HCT116 (cell line): Measurements from ENCODE around the gene SKI. TPM values are rescaled to one million over a fixed set of nuclear protein-coding genes. Genes with fewer than 3 reads are reported as not detected.

ENCODE experiments used
- ATAC-seq: fragments of 200-7000 bp; cut with Tn5 transposase; 2 replicates; pipeline ENCODE4 v1.9.1; 2020; ENCODE audit warnings: mild to moderate bottlenecking, moderate library complexity
- BruUV-seq: library from RNA; stranded (reverse); fragments of 400-500 nt; replicated peaks from 2 replicates; lab custom pipeline; 2021; lab: Mats Ljungman, UMichigan
- CTCF ChIA-PET: fragments of 300-600 bp; sonication (Branson Sonifier 250); formaldehyde crosslinking; loops from one replicate; lab custom pipeline; 2021; ENCODE audit warnings: antibody characterized with exemption; lab: Charles Lee
- POLR2A ChIA-PET: fragments of 300-600, 350-600 bp; sonication (Branson Sonifier 250); formaldehyde crosslinking; loops from one replicate; lab custom pipeline; 2021; ENCODE audit warnings: antibody characterized with exemption; lab: Charles Lee
- RAD21 ChIA-PET, 2 experiments: fragments of 300-600 bp; sonication (Branson Sonifier 250); formaldehyde crosslinking; loops; one replicate each; lab custom pipeline; 2023; ENCODE audit warnings: low total read pairs in 2 of 2; ENCODE audit not compliant: uncharacterized antibody in 2 of 2, unreplicated experiment in 2 of 2, low non-redundant PET in 1 of 2; lab: Charles Lee
- DNase-seq: peaks from one replicate; pipeline ENCODE4 v3.0.0-alpha.2; 2010; ENCODE audit warnings: low read depth, low spot score
- H2AFZ ChIP-seq: fragments of 200-600 bp; shearing (Covaris generic), sonication (generic); 2 replicates; pipeline ENCODE4 v1.6.1; 2017; ENCODE audit warnings: low read depth, mixed run types, mixed read lengths, antibody characterized with exemption, low read length; ENCODE audit not compliant: poor library complexity, severe bottlenecking
- H3K27ac ChIP-seq: 2 replicates; pipeline ENCODE4 v1.5.1; 2012; ENCODE audit warnings: low read depth, low read length
- H3K27me3 ChIP-seq: fragments of 200-600 bp; sonication (generic); 2 replicates; pipeline ENCODE4 v1.6.1; 2016; ENCODE audit warnings: mixed run types, low read length, mixed read lengths; ENCODE audit not compliant: insufficient read depth
- H3K36me3 ChIP-seq, 2 experiments: fragments of 200-500 bp in 1 of 2; fragments of 200-600 bp in 1 of 2; sonication (Bioruptor generic) in 1 of 2; sonication (generic) in 1 of 2; 2 replicates each; pipeline versions ENCODE4 v1.5.1 to v1.6.1; 2014 to 2016; ENCODE audit warnings: low read length in 2 of 2, inconsistent platforms in 1 of 2, mixed read lengths in 1 of 2, mixed run types in 1 of 2; ENCODE audit not compliant: insufficient read depth in 2 of 2, control insufficient read depth in 1 of 2
- H3K4me1 ChIP-seq, 2 experiments: fragments of 200-600 bp in 1 of 2; sonication (generic) in 1 of 2; 2 replicates each; pipeline versions ENCODE4 v1.5.1 to v1.6.1; 2012 to 2017; ENCODE audit warnings: low read length in 2 of 2, inconsistent platforms in 1 of 2, mild to moderate bottlenecking in 1 of 2, mixed read lengths in 1 of 2, mixed run types in 1 of 2, moderate library complexity in 1 of 2; ENCODE audit not compliant: insufficient read depth in 2 of 2, control insufficient read depth in 1 of 2
- H3K4me2 ChIP-seq: fragments of 200-600 bp; sonication (generic); 2 replicates; pipeline ENCODE4 v1.6.1; 2017; ENCODE audit warnings: mixed run types, low read length, mixed read lengths
- H3K4me3 ChIP-seq, 2 experiments: fragments of 200-600 bp in 1 of 2; sonication (generic) in 1 of 2; replicated peaks in 1 of 2; 2 replicates each; pipeline ENCODE4 v1.5.1; 2011 to 2016; ENCODE audit warnings: low read length in 2 of 2, control low read depth in 1 of 2, low read depth in 1 of 2, mild to moderate bottlenecking in 1 of 2, mixed read lengths in 1 of 2, mixed run types in 1 of 2
- H3K79me2 ChIP-seq: fragments of 200-600 bp; sonication (generic); 2 replicates; pipeline ENCODE4 v1.6.1; 2017; ENCODE audit warnings: mild to moderate bottlenecking, mixed run types, low read length, moderate library complexity, mixed read lengths; ENCODE audit not compliant: insufficient read depth
- H3K9ac ChIP-seq: fragments of 200-600 bp; sonication (generic); 2 replicates; pipeline ENCODE4 v1.6.1; 2016; ENCODE audit warnings: low read length, mixed read lengths
- H3K9me2 ChIP-seq: fragments of 200-600 bp; sonication (generic), shearing (Covaris generic); 2 replicates; pipeline ENCODE4 v1.6.1; 2017; ENCODE audit warnings: mixed run types, mild to moderate bottlenecking, moderate library complexity; ENCODE audit not compliant: insufficient read depth
- H3K9me3 ChIP-seq, 2 experiments: fragments of 200-500 bp in 1 of 2; fragments of 200-600 bp in 1 of 2; sonication (Bioruptor generic) in 1 of 2; sonication (generic) in 1 of 2; 2 replicates each; pipeline ENCODE4 v1.6.1; 2014 to 2017; ENCODE audit warnings: low read length in 2 of 2, mixed read lengths in 2 of 2, inconsistent platforms in 1 of 2, low read depth in 1 of 2, mild to moderate bottlenecking in 1 of 2, mixed run types in 1 of 2, moderate library complexity in 1 of 2; ENCODE audit not compliant: control insufficient read depth in 1 of 2, insufficient read depth in 1 of 2
- H4K20me1 ChIP-seq: fragments of 200-600 bp; sonication (generic), shearing (Covaris generic); 2 replicates; pipeline ENCODE4 v1.6.1; 2017; ENCODE audit warnings: mixed run types, mild to moderate bottlenecking, moderate library complexity; ENCODE audit not compliant: insufficient read depth
- CTCF ChIP-seq, 3 experiments: fragments of 200-600 bp in 1 of 3; sonication (generic) in 1 of 3; IDR thresholded peaks in 2 of 3; conservative IDR thresholded peaks in 1 of 3; 2 replicates each; pipeline ENCODE4 v1.5.1; 2012 to 2017; ENCODE audit warnings: low read depth in 2 of 3, low read length in 2 of 3, antibody characterized with exemption in 1 of 3, borderline replicate concordance in 1 of 3, control low read depth in 1 of 3, mild to moderate bottlenecking in 1 of 3, mixed read lengths in 1 of 3, mixed run types in 1 of 3, moderate library complexity in 1 of 3; ENCODE audit not compliant: insufficient read depth in 1 of 3
- EGR1 ChIP-seq: IDR thresholded peaks from 2 replicates; pipeline ENCODE4 v1.6.1; 2012; ENCODE audit warnings: low read depth
- EZH2 ChIP-seq: fragments of 200-600 bp; sonication (generic); IDR thresholded peaks from 2 replicates; pipeline ENCODE4 v1.6.1; 2017; ENCODE audit warnings: antibody characterized with exemption, mixed run types
- EZH2phosphoT487 ChIP-seq: fragments of 200-600 bp; IDR thresholded peaks from 2 replicates; pipeline ENCODE4 v1.6.1; 2018; ENCODE audit warnings: antibody characterized with exemption, borderline replicate concordance
- FOSL1 ChIP-seq: IDR thresholded peaks from 2 replicates; pipeline ENCODE4 v1.6.1; 2012; ENCODE audit warnings: low read depth
- POLR2A ChIP-seq: IDR thresholded peaks from 2 replicates; pipeline ENCODE4 v1.7.0; 2011; ENCODE audit warnings: borderline replicate concordance; ENCODE audit not compliant: insufficient read depth, insufficient read length; ENCODE audit errors: extremely low read depth
- POLR2AphosphoS5 ChIP-seq: IDR thresholded peaks from 2 replicates; pipeline ENCODE4 v1.6.1; 2011; ENCODE audit warnings: mild to moderate bottlenecking, low read depth, low read length, moderate library complexity
- RAD21 ChIP-seq: IDR thresholded peaks from 2 replicates; pipeline ENCODE4 v1.6.1; 2012; ENCODE audit warnings: low read depth, mild to moderate bottlenecking
- SIN3A ChIP-seq: IDR thresholded peaks from 2 replicates; pipeline ENCODE4 v1.6.1; 2012; ENCODE audit warnings: low read depth
- SRF ChIP-seq: IDR thresholded peaks from 2 replicates; pipeline ENCODE4 v1.6.1; 2012; ENCODE audit warnings: low read depth
- YY1 ChIP-seq: IDR thresholded peaks from 2 replicates; pipeline ENCODE4 v1.6.1; 2011; ENCODE audit warnings: low read length, low read depth, moderate library complexity, mild to moderate bottlenecking; ENCODE audit not compliant: insufficient replicate concordance; ENCODE audit errors: extremely low read depth
- ZFX ChIP-seq: fragments of 450-650 bp; IDR thresholded peaks from 2 replicates; pipeline ENCODE4 v1.6.1; 2017
- intact Hi-C: fragments of 100-400 bp; cut with micrococcal nuclease; formaldehyde crosslinking; loops from 2 replicates; pipeline ENCODE4 v1.10.0; 2022
- total RNA-seq: library from RNA; stranded (reverse); gene quantifications from one replicate; pipeline ENCODE4 v1.2.1, GENCODE V29; 2021; ENCODE audit not compliant: unreplicated experiment
- TF ChIP-seq, protein P1 (sequence below): IDR thresholded peaks from 2 replicates; pipeline ENCODE4 v1.6.1; 2012
- TF ChIP-seq, protein P2 (sequence below): IDR thresholded peaks from 2 replicates; pipeline ENCODE4 v1.6.1; 2011; ENCODE audit warnings: mild to moderate bottlenecking, low read length, moderate library complexity; ENCODE audit not compliant: insufficient replicate concordance; ENCODE audit errors: extremely low read depth
- TF ChIP-seq, protein P3 (sequence below): IDR thresholded peaks from 2 replicates; pipeline ENCODE4 v1.6.1; 2012; ENCODE audit warnings: low read depth

SKI gene
- total RNA-seq, 1 experiment from 2014 or later: 56.2 TPM

DNA sequence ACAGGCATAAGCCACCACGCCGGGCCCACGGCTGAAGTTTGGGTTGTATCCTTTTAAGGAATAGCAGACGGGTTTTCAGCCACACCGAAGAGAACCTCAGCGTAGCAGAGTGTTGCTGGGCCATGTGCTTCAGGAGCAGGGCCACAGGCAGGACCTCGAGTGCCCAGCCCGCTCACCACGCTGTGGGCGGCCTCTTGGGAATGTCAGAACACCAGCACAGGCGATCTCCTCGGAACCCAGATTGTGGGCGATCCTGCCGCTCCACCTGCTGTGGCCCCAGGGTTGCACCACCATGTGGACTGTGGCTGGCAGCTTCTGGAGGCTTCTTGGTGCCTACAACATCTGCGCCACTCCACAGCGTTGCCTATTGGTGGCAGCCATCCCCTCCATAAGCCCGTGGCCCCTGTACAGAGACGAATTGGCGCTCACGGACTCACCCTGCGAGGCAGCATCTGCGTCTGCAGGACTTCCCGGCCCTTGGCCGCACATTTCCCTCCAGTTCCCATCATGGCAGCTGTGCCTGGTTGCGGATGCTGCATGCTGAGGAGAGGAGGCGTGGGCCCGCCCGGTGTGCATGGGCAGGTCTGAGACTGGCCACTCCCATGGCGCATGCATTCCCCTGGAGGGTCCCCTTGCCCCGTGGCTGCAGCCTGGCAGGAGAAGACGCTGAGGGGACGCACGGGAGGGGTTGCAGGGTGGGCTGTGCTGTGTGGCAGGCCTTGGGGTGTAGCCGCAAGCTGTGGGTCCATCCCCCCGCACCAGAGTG is 69.3 kb downstream of the SKI start:
- CTCF ChIA-PET: no interaction called here
- Histone ChIP-seq H3K27me3 (no peaks in the 10 kb centered on the region), H3K27ac (no peak overlapping the region), H3K4me1 (no peaks in the 10 kb centered on the region), H3K9me3 (no peaks in the 10 kb centered on the region), H2AFZ (no peak overlapping the region), H4K20me1 (no peaks in the 10 kb centered on the region), H3K36me3 (no peaks in the 10 kb centered on the region), H3K79me2 (peaks cover 100% of the 10 kb centered on the region), H3K4me2 (no peak overlapping the region), H3K9me2 (no peaks in the 10 kb centered on the region), H3K9ac (no peak overlapping the region), H3K4me3 (no peak overlapping the region)
- ATAC-seq (no peak), DNase-seq (no peak)
- TF ChIP-seq EGR1 (no peak), POLR2AphosphoS5 (no peak), CTCF (IDR thresholded peaks at IDR 0.05 in 2 of 3, conservative IDR thresholded peaks at IDR 0.05 in 1 of 3; ENCODE audit: borderline replicate concordance in 1 of 3, insufficient read depth in 1 of 3, low read depth in 2 of 3, low read length in 2 of 3) (no peak), EZH2phosphoT487 (no peak), POLR2A (no peak), ZFX (no peak), SIN3A (no peak), YY1 (no peak), SRF (no peak), RAD21 (no peak), FOSL1 (no peak), EZH2 (no peak)
- TF ChIP-seq, protein P1, sequence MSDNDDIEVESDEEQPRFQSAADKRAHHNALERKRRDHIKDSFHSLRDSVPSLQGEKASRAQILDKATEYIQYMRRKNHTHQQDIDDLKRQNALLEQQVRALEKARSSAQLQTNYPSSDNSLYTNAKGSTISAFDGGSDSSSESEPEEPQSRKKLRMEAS: no peak
- TF ChIP-seq, protein P2, sequence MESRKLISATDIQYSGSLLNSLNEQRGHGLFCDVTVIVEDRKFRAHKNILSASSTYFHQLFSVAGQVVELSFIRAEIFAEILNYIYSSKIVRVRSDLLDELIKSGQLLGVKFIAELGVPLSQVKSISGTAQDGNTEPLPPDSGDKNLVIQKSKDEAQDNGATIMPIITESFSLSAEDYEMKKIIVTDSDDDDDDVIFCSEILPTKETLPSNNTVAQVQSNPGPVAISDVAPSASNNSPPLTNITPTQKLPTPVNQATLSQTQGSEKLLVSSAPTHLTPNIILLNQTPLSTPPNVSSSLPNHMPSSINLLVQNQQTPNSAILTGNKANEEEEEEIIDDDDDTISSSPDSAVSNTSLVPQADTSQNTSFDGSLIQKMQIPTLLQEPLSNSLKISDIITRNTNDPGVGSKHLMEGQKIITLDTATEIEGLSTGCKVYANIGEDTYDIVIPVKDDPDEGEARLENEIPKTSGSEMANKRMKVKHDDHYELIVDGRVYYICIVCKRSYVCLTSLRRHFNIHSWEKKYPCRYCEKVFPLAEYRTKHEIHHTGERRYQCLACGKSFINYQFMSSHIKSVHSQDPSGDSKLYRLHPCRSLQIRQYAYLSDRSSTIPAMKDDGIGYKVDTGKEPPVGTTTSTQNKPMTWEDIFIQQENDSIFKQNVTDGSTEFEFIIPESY: no peak
- TF ChIP-seq, protein P3, sequence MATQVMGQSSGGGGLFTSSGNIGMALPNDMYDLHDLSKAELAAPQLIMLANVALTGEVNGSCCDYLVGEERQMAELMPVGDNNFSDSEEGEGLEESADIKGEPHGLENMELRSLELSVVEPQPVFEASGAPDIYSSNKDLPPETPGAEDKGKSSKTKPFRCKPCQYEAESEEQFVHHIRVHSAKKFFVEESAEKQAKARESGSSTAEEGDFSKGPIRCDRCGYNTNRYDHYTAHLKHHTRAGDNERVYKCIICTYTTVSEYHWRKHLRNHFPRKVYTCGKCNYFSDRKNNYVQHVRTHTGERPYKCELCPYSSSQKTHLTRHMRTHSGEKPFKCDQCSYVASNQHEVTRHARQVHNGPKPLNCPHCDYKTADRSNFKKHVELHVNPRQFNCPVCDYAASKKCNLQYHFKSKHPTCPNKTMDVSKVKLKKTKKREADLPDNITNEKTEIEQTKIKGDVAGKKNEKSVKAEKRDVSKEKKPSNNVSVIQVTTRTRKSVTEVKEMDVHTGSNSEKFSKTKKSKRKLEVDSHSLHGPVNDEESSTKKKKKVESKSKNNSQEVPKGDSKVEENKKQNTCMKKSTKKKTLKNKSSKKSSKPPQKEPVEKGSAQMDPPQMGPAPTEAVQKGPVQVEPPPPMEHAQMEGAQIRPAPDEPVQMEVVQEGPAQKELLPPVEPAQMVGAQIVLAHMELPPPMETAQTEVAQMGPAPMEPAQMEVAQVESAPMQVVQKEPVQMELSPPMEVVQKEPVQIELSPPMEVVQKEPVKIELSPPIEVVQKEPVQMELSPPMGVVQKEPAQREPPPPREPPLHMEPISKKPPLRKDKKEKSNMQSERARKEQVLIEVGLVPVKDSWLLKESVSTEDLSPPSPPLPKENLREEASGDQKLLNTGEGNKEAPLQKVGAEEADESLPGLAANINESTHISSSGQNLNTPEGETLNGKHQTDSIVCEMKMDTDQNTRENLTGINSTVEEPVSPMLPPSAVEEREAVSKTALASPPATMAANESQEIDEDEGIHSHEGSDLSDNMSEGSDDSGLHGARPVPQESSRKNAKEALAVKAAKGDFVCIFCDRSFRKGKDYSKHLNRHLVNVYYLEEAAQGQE: no peak
- BruUV-seq: no TSS peak
- RAD21 ChIA-PET: no interaction called here
- intact Hi-C loops: no loop called here
- POLR2A ChIA-PET: no interaction called here
